GM12892 (cell line): ENCODE measurements around the gene TRIM8.

Experiments
- POLR2A ChIP-seq: IDR thresholded peaks from 2 replicates; pipeline ENCODE4 v1.6.1; 2011; ENCODE audit warnings: low read depth, low read length, control low read depth
- POLR2AphosphoS5 ChIP-seq: IDR thresholded peaks from 2 replicates; pipeline ENCODE4 v1.6.1; 2011; ENCODE audit warnings: low read depth, low read length, control low read depth

DNA sequence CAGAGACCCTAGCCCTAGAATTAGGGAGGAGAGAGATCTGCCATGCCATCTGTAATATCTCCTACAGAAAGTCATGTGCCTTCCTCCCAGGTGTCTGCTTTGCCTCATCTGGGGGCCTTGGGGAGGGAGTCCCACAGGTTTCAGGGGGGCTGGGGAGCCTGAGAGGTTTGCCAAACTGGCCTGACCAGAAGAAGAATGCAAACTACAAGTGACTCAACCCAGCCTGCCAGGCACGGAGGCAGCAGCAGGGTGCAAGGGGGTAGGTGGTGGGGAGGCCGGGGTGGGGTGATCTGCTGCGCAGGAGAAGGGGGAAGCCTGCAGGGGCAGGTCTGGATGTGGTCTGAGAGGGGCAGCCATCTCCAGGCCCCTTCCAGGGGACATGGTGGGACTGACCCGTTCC lies 9.6 kb upstream of the TRIM8 start:
- no peak for TF ChIP-seq POLR2A
- TF ChIP-seq POLR2AphosphoS5 = no peak
